ENCODE measurements around the gene KIFBP. TPM values are rescaled to one million over a fixed set of nuclear protein-coding genes. Genes with fewer than 3 reads are reported as not detected.

Gene KIFBP
- total and polyA plus RNA-seq, 4 donors = 10.9 to 27.9 (median 16.4) TPM

GRCh38 chr10:69061305-69062161 is 72.9 kb downstream of the KIFBP start:
- Histone ChIP-seq H3K9ac (ENCODE audit: insufficient read depth in 1 of 2, low read length in 2 of 2) (peak overlapping the region in 1 of 2 donors; percentile 69), H3K4me1 (ENCODE audit: control insufficient read depth in 5 of 5, insufficient read depth in 5 of 5, low read length in 5 of 5) (peaks cover 0 to 13% (median 4%) of the 10 kb centered on the region in 5 donors)
- TF ChIP-seq CTCF (IDR thresholded peaks at IDR 0.05; ENCODE audit: control extremely low read depth, extremely low read depth) = no peak

GRCh38 chr10:69062901-69063300 is 74.3 kb downstream of the KIFBP start:
- H3K9ac ChIP-seq (ENCODE audit: insufficient read depth in 1 of 2, low read length in 2 of 2) = no peak overlapping the region

More at GRCh38 chr10:69061305-69062161, 72.9 kb downstream of the KIFBP start:
- DNase-seq (peak; percentile 54 to 89 (median 80)), ATAC-seq (ENCODE audit: insufficient read depth, low FRiP score) (peak; percentile 87)
- no peaks in the 10 kb centered on the region for H3K36me3 ChIP-seq (ENCODE audit: control insufficient read depth in 4 of 4, insufficient read depth in 4 of 4, low read length in 4 of 4)
- no peak overlapping the region for H3K4me3 ChIP-seq
- no peaks in the 10 kb centered on the region for H3K9me3 ChIP-seq (ENCODE audit: control insufficient read depth in 4 of 4, insufficient read depth in 3 of 4, low read length in 3 of 4)
- peak overlapping the region; percentile 84 to 95 for H3K27ac ChIP-seq (ENCODE audit: low read depth in 1 of 2, low read length in 1 of 2)
- H3K27me3 ChIP-seq (ENCODE audit: control insufficient read depth in 3 of 3, insufficient read depth in 3 of 3, low read length in 2 of 3) = no peaks in the 10 kb centered on the region
- WGBS, 2 donors = 5 to 8% methylated on average over 20 of the region's 20 CpGs

GRCh38 chr10:69064762-69065328 is 76.2 kb downstream of the KIFBP start:
- 74 to 86% methylated on average over 6 of the region's 6 CpGs for WGBS, 2 donors
- TF ChIP-seq CTCF (IDR thresholded peaks at IDR 0.05; ENCODE audit: control extremely low read depth, extremely low read depth) = no peak
- ATAC-seq (ENCODE audit: insufficient read depth, low FRiP score) (no peak), DNase-seq (no peak)
- Histone ChIP-seq H3K4me3 (no peak overlapping the region), H3K9me3 (ENCODE audit: control insufficient read depth in 4 of 4, insufficient read depth in 3 of 4, low read length in 3 of 4) (no peaks in the 10 kb centered on the region), H3K36me3 (ENCODE audit: control insufficient read depth in 4 of 4, insufficient read depth in 4 of 4, low read length in 4 of 4) (no peaks in the 10 kb centered on the region), H3K9ac (ENCODE audit: insufficient read depth in 1 of 2, low read length in 2 of 2) (no peak overlapping the region), H3K27ac (ENCODE audit: low read depth in 1 of 2, low read length in 1 of 2) (peak overlapping the region in 1 of 2 donors; percentile 48), H3K27me3 (ENCODE audit: control insufficient read depth in 3 of 3, insufficient read depth in 3 of 3, low read length in 2 of 3) (no peaks in the 10 kb centered on the region), H3K4me1 (ENCODE audit: control insufficient read depth in 5 of 5, insufficient read depth in 5 of 5, low read length in 5 of 5) (peaks cover 0 to 13% (median 4%) of the 10 kb centered on the region in 5 donors)

More at GRCh38 chr10:69062901-69063300, 74.3 kb downstream of the KIFBP start:
- Histone ChIP-seq H3K4me1 (ENCODE audit: control insufficient read depth in 5 of 5, insufficient read depth in 5 of 5, low read length in 5 of 5) (peaks cover 0 to 13% (median 4%) of the 10 kb centered on the region in 5 donors), H3K36me3 (ENCODE audit: control insufficient read depth in 4 of 4, insufficient read depth in 4 of 4, low read length in 4 of 4) (no peaks in the 10 kb centered on the region), H3K4me3 (no peak overlapping the region), H3K27ac (ENCODE audit: low read depth in 1 of 2, low read length in 1 of 2) (peak overlapping the region in 1 of 2 donors; percentile 73), H3K9me3 (ENCODE audit: control insufficient read depth in 4 of 4, insufficient read depth in 3 of 4, low read length in 3 of 4) (no peaks in the 10 kb centered on the region), H3K27me3 (ENCODE audit: control insufficient read depth in 3 of 3, insufficient read depth in 3 of 3, low read length in 2 of 3) (no peaks in the 10 kb centered on the region)
- 74 to 89% methylated on average over 5 of the region's 5 CpGs for WGBS, 2 donors
- DNase-seq (no peak), ATAC-seq (ENCODE audit: insufficient read depth, low FRiP score) (no peak)
- no peak for TF ChIP-seq CTCF (IDR thresholded peaks at IDR 0.05; ENCODE audit: control extremely low read depth, extremely low read depth)
